Activated T-helper 1 cell treated with anti-CD3 and anti-CD28 coated beads, Interleukin-2, amount 50 U/mL, for 16 hours (primary cell): ENCODE data around the gene HECTD4.
"Not testable (repeated sequence)": the region's sequence is repeated elsewhere in the genome, so short reads cannot be mapped to it uniquely, and the experiment has no call there.

Source experiments
- DNase-seq, 2 donors: peaks; one replicate each; pipeline ENCODE4 v3.0.0-alpha.2; 2020; ENCODE audit warnings: low read depth in 1 of 2, low spot score in 1 of 2

HECTD4 gene, protein sequence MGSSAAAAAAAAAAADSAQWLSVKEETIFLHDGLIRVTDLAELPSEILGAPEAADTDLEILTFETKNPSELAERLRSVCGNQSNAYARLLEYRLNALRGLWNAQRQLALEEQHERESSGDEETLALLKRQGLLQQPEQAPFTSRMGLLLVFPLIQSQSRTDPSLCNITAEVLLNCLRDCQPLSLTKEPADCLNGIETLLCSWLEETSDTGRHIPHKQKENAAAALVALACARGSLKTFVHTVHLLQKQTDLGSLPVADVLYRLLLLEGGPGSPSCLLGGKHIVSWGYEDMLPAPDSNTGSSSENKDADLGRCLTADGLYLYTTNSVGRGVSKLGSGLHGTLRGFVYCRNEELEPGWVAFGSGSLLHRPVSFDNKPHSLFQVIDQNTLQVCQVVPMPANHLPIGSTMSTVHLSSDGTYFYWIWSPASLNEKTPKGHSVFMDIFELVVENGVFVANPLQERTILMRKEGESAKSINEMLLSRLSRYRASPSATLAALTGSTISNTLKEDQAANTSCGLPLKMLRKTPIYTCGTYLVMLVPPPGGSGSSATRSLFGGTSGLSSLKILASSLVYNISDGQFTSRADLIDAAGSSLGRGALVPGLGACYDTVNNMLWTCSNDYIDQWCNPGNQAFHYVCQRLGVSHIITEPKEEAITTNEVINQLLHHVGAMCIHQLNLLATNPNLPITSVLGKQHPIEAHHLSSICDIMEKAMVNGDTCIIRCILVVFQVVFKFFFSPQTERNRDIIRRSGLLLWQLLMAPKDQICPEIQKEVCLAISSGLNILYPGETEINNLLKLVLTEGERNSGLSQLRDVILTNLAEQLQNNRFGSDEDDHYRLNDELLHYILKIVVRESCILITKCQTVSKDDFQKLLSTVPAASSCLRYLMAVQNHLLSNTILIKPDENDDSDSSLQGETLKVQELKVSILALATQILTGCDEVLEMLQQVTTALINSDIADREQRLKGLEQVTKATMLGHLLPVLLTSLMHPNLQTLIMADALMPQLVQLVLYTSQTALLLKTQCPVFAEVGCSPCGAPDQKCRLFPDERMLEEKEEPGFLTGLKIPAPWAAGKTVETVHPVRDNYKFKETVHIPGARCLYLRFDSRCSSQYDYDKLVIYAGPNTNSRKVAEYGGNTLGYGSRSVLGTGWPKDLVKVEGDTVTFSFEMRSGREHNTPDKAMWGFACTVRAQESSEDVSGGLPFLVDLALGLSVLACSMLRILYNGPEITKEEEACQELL (N-terminal part only)

DNA sequence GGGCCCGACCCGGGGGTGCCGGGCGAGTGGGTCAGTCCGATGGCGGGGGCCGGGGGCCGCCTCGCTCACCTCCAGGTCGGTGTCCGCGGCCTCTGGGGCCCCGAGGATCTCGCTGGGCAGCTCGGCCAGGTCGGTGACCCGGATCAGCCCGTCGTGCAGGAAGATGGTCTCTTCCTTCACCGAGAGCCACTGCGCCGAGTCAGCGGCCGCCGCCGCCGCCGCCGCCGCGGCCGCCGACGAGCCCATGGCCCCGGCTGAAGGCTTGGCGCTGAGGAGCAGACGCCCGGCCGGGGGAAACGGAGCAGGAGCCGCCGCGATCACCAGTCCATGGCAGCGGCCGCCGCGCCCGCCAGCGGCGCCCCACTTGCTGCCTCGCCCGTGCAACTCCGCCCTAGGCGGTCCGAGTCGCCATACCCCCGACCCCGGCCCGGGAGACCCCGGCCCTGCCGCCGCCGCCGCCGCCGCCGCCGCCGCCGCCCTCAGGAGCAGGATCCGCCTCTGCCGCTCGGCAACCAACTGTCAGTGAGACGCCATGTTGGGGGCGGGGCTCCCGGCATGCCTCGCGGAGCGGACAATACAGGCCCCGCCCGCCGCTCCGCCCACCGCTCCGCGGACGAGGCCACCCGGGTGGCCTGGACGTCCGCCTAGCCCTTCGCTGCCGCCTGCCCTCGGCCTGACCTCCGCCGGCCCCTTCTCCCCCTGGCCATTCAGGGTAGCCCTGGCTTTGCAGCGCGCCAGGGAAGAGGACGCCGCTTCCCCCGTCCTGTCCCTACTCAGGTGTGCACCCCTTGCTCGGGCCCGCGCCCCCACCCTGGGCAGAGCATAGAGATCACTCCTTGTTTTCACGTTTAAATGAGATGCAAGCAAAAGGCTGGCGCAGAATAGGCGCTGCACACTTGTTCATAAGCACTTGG is at the start of gene HECTD4:
Gene HECTD4 (minus strand): TSS at position 549 of the 914 bp plus-strand sequence. CDS start 303 bp downstream, at position 246.
- DNase-seq: peak; percentile 88 to 89

DNA sequence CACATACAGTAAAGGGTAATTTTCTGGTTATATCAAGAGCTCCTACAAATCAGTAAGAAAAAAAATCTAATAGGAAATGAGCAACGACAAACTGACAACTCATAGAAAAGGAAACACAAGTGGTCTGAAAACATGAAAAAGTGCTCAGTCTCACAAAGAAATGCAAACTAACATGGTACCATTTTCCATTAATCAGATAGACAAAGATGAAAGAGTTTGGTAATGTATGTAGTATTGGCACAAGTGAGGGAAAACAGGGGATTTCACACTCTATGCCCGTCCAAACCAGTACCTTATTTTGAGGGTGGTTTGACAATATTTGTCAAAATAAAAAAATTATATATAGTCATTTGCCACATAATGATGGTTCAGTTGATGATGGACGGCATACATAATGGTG is 49.7 kb upstream of the HECTD4 start:
- no peak for DNase-seq

DNA sequence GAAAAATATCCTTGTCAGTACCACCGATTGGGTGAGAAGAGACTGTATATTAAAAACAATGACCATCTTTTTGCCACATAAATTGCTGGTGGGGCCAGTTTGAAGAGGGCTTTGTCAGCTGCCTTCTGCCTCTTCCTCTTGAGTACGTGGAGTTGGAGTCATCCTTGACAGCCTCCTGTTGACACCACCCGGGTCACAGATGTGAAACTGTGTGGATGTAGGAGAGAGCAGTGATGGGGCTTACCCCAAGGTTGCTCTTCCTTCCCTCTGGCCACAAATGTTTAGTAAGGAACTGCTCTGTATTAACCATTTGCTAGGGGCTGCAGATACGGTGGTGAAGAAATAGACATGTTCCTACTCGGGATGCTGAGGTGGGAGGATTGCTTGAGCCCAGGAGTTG is 48.7 kb upstream of the HECTD4 start:
- no peak for DNase-seq

DNA sequence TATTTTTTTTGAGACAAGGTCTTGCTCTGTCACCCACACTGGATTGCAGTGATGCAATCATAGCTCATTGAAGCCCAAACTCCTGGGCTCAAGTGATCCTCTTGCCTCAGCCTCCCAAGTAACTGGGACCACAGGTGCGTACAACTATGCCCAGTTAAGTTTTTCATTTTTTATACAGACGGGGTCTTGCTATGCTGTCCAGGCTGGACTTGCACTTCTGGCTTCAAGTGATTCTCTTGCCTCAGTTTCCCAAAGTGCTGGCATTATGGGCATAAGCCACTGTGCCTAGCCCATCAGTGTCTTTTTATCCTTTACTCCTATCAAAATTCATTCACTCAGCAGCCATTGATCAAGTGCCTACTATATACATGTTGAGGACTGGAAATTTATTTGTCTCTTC is 45.5 kb upstream of the HECTD4 start:
- DNase-seq: no peak

DNA sequence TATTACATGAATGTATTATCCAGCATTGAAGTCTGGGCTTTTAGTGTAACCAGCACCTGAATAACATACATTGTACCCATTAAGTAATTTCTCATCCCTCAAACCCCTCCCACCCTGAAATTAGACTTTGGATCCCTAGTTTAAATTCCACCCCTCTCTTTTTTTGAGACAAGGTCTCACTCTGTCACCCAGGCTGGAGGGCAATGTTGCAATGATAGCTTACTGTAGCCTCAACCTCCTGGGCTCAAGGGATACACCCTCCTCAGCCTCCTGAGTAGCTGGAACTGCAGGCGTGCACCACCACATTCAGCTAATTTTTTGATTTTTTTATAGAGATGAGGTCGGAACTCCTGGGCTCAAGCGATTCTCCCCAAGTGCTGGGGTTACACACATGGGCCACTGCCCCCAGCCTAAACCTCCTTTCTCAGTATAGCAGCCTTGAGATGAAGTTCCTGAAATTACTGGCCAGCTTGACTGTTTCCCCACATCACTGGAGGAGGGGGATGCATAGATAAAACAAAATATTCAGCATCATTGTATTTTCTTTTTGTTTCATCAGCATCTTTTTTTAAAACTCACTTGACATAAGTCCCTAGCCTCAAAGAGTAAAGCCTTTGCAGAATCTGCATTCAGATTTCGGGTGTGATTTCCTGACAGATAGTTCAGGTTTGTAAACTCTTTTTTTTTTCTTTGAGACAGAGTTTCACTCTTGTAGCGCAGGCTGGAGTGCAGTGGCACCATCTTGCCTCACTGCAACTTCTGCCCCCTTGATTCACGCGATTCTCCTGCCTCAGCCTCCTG is 43.6 kb upstream of the HECTD4 start:
- DNase-seq: no peak

DNA sequence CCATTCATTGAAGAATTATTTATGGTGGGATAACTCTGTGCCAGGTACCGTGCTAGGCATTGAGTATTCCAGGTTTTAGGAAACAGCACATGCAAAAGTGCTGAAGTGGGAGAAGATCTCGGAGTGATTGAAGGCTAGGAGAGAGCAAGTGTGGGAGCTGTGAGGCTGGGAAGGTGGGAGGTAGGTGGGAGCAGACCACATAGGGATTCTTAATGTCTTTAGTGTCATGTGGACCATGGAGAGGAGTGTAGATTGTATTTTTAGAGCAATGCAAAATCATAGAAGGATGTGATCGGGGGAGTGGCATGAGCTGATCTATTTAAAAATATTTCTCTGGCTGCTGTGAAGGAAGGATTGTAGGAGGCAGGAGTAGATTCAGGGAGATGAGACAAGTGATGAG is 41.9 kb upstream of the HECTD4 start:
- DNase-seq: no peak

DNA sequence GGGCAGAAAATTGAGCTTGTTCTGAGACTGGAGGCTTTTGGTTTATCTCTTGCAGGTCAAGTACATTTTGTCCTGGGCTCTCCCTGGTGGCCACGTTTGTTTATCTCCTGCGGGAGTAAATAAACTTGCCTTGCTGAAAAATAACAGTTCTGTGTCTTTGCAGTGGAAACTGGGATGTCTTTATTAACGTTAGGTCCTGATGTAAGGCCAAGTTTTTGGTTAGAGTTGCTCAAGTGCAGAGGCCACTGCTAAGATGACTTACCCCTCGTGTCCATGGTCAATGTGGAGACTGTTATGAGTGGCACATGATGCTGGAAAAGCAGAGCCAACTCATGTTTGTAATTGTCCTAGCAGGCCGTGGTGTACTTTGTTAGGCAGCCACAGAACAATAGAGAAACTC is 40.3 kb upstream of the HECTD4 start:
- DNase-seq: no peak

DNA sequence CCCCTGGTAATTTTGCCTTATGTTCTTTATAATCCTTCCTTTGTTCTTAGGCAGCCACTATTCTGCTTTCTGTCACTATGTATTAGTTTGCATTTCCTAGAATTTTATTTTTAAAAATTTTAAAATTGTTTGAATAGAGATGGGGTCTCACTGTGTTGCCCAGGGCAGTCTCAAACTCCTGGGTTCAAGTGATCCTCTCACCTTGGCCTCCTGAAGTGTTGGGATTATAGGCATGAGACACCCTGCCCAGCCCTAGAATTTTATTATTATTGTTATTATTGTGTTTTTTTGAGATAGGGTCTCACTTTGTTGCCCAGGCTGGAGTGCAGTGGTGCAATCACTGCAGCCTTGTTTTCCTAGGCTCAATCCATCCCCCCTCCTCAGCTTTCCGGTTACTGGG is 39.1 kb upstream of the HECTD4 start:
- no peak for DNase-seq

DNA sequence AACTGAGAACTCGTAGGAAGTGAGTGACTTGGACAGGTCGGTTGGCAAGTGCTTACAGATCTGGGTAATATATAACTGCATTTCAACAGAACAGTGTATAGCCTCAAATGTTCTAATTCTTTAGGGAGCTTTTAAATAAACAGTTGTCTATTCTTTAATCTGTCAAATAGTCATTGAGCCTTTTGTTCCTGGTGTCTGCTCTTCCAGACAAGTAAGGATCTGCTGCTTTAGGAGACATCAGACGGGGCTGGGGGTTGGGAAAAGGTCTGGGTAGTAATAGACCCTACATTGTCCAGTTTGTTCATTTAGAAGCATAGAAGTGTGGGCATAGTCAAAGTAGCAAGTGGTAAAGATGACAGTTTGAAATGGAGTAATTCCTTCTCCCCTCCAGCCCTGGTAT is 38.5 kb upstream of the HECTD4 start:
- no peak for DNase-seq

DNA sequence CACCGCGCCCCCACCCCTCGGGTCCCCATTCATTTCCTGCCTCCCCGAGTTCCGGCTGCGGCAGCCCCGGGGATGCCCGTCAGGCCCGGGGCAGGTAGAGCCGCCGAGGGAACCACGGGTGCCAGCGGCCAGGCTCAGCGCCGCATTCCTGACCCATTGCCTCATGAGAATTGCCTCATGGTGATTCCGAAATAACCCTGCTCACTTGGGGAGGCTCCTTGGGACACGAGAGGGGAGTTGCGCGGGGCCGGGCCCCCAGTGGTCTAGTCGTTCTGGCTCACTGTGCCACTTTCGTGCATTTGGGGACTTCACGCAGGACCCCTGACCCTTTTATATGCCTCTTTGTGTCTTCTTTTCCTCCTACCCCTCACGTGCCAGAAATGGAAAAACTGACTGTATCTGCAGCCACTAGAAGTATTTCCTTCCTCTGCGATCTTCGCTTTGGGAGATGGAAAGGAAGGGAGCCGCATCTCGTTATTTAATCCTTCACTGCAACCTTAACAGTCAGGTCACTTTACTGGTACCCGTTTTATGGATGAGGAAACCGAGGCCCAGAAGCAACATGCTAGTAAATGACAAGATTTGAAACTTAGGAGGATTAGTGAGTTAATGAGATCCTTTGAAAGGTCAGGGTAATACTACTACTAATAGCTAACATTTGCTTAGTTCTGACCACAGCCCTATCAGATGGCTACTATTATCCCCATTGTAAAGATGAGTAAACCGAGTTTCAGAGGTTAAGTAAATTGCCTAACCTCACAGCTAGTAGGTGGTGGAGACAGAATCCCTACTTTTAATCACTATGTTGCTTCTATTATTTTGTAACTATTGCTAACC is 37.3 kb upstream of the HECTD4 start:
- no peak for DNase-seq

DNA sequence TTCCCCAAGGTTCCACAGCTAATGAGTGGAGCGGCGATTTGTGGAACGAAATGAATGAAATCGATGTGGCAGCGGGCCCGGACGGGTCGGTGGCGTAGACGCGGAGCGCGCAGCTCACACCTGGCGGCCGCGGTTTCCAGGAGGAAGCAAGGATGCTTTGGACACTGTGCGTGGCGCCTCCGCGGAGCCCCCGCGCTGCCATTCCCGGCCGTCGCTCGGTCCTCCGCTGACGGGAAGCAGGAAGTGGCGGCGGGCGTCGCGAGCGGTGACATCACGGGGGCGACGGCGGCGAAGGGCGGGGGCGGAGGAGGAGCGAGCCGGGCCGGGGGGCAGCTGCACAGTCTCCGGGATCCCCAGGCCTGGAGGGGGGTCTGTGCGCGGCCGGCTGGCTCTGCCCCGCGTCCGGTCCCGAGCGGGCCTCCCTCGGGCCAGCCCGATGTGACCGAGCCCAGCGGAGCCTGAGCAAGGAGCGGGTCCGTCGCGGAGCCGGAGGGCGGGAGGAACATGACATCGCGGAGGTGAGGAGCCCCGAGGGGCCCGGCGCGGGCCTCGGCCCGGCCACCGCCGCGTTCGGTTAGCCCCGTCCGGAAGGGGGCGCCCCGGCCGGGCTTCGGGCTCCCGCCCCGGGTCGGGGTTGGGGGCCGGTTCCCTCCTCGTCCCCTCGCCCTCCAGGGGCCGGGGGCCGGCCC is 36.5 kb upstream of the HECTD4 start, which contains the start of gene PTPN11:
Gene PTPN11 (plus strand): TSS at position 340 of the 689 bp plus-strand sequence. CDS start 165 bp downstream, at position 505.
- peak; percentile 80 to 87 for DNase-seq

DNA sequence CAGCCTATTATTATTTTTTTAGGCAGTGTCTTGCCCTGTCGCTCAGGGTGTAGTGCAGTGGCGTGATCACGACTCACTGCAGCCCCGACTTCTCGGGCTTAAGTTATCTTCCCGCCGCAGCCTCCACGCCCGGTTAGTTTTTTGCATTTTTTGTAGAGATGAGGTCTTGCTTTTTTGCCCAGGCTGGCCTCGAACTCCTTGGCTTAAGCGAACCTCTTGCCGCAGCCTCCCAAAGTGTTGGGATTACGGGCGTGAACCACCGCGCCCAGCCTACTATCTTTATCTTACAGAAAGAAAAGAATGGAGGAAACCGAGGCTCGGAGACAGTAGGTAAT is 36.0 kb upstream of the HECTD4 start:
- no peak for DNase-seq

DNA sequence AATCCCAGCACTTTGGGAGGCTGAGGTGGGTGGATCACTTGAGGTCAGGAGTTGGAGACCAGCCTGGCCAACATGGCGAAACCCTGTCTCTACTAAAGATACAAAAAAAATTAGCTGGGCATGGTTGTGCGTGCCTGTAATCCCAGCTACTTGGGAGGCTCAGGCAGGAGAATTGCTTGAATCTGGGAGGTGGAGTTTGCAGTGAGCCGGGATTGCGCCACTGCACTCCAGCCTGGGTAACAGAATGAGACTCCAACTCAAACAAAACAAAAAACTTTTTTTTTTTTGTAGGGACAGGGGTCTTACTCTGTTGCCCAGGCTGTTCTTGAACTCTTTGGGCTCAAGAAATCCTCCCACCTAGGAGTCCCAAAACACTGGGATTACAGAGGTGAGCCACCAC is 33.2 kb upstream of the HECTD4 start:
- not testable (repeated sequence) for DNase-seq

DNA sequence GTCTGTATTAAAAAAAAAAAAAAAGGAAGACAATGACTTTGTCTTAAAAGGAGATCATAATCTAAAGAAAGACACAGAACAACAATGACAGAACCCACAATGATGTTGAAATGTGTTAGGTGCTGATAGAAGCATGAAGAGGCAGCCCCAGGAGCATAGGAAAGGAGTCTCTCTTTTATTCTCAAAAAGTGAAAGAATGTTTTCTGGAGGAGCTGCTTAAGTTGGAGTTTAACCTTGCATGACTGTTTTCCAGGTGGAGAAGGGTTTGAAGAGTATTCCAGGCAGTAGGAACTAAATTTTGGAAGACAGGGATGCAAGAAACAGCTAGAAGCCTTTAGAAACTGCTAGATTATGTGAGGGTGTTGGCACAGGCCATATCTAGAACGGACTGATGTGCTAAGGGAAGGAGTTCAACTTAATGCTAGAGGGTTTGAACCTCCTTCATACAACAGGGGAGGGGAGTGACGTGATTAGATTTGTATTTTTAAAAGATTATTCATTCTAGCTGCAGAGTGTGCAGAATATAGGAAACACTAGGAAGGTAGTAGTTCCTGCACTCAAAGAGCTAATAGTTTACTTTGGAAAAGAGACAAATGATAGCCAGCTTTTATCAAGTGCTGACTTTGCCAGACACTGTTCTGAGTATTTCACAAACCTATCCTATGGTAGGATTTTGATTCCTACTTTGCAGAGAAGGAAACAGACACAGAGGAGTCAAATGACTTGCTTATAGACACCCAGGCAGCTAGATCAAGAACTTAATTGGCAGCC is 31.8 kb upstream of the HECTD4 start:
- no peak for DNase-seq

DNA sequence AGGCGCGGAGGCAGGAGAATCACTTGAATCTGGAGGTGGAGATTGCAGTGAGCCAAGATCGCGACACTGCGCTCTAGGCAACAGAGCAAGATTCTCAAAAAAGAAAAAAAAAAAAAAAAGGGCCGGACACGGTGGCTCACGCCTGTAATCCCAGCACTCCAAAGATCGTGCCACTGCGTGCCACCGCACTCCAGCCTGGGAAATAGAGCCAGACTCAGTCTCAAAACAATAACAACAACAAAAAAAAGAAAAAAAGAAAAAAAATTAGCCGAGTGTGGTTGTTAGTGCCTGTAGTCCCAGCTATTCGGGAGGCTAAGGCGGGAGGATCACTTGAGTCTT is 27.6 kb upstream of the HECTD4 start:
- no peak for DNase-seq

DNA sequence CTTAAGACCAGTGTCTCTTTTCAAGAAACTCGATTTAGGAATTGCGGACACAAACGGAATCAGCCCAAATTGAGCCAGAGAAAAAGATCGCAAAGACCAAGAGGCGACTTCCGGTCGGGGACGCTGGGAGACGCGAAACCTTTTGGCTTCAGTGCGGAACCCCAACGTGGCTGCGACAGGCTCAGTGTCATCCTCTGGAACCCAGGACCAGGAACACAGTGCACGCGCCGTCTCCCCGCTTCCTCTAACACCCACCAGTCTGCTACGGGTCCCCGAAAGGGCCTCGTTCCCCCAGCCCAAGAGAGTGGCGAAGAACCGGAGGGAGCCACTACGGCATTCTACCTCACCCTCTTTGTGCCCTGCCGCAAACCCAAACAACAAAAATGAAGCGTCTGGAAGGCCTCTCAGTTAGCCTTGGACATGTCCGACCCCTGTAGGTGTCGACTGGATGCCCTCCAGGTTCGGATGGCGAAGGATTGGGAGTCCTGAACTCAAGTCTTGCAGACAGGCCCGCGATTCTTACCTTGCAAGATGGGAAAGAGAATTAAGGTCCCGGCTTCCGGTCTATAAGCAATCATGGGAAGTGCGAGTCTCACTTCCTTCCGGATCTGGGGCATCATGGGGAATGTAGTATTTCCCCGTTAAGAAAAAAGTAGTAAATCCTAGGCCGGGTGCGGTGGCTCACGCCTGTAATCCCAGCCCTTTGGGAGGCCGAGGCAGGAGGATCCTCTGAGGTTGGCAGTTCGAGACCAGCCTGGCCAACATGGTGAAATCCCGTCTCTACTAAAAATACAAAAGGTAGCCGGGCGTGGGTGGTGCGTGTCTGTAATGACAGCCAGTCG is 27.1 kb upstream of the HECTD4 start, which contains the start of gene RPL6:
Gene RPL6 (minus strand): TSS at position 542 of the 842 bp plus-strand sequence. CDS start 949 bp downstream, outside the sequence.
- peak; percentile 54 to 57 for DNase-seq
